Transverse colon (tissue), 4 donors: ENCODE data around the gene HELZ. TPM values are rescaled to one million over a fixed set of nuclear protein-coding genes. Genes with fewer than 3 reads are reported as not detected.

Source experiments
- DNase-seq: peaks from one replicate; pipeline ENCODE4 v3.0.0-alpha.2; 2019
- H3K27ac ChIP-seq, 4 donors: fragments of 200-600 bp; sonication (generic); 2 replicates each; pipeline ENCODE4 v1.5.1; 2016 to 2018; ENCODE audit warnings: inconsistent platforms in 4 of 4
- H3K27me3 ChIP-seq: fragments of 200-600 bp; sonication (generic); 2 replicates; pipeline ENCODE4 v1.5.1; 2017; ENCODE audit warnings: inconsistent platforms
- H3K36me3 ChIP-seq, 4 donors: fragments of 200-600 bp; sonication (generic); 2 replicates each; pipeline ENCODE4 v1.5.1; 2017 to 2019; ENCODE audit warnings: inconsistent platforms in 4 of 4
- H3K4me1 ChIP-seq, 4 donors: fragments of 200-600 bp; sonication (generic); 2 replicates each; pipeline ENCODE4 v1.5.1; 2017 to 2020; ENCODE audit warnings: inconsistent platforms in 4 of 4
- H3K4me3 ChIP-seq, 4 donors: fragments of 200-600 bp; sonication (generic); 1 replicate in 1 of 4; 2 replicates in 3 of 4; pipeline versions ENCODE4 v1.5.1 to v1.6.1; 2017 to 2019; ENCODE audit warnings: inconsistent platforms in 4 of 4
- H3K9me3 ChIP-seq, 2 donors: fragments of 200-600 bp; sonication (generic); 2 replicates each; pipeline ENCODE4 v1.5.1; 2017 to 2019; ENCODE audit warnings: inconsistent platforms in 2 of 2
- EP300 ChIP-seq: sonication (generic); formaldehyde crosslinking; IDR thresholded peaks from one replicate; pipeline ENCODE4 v1.6.1; 2017; ENCODE audit warnings: antibody characterized with exemption, low read depth
- POLR2A ChIP-seq: fragments of 450-650 bp; IDR thresholded peaks from one replicate; pipeline ENCODE4 v1.6.1; 2016; ENCODE audit warnings: antibody characterized with exemption, mild to moderate bottlenecking, moderate library complexity
- POLR2AphosphoS5 ChIP-seq, 3 donors: sonication (generic); formaldehyde crosslinking; IDR thresholded peaks; one replicate each; pipeline ENCODE4 v1.6.1; 2016; ENCODE audit warnings: antibody characterized with exemption in 3 of 3
- WGBS, 2 donors: methylation state at CpG; one replicate each; pipeline ENCODE4 v1.1.5; 2018; ENCODE audit warnings: low coverage in 1 of 2; 5-methylcytosine and 5-hydroxymethylcytosine counted together
- in situ Hi-C, 4 donors: fragments of 200-750 bp; cut with MboI; loops; one replicate each; pipeline versions ENCODE4 v1.15.0 to v1.15.1; 2017; ENCODE audit warnings: low sequenced_read_pairs in 3 of 4, low pct_ligation_motif_present in 1 of 4, low pct_unique_long_range_greater_than_20kb in 1 of 4
- intact Hi-C: fragments of 100-400 bp; cut with DNase I; formaldehyde crosslinking; loops from one replicate; pipeline ENCODE4 v1.15.1; 2023; ENCODE audit warnings: low total_unique reads
- small RNA-seq, 4 donors: library from RNA; depleted of rRNA; stranded (forward); fragments of <200 nt; gene quantifications; one replicate each; pipeline ENCODE3, GENCODE V24; 2016
- total RNA-seq, 4 donors: library from RNA; depleted of rRNA; stranded (reverse); fragments of >200 nt; gene quantifications; one replicate each; pipeline ENCODE4 v1.1.0, GENCODE V29; 2016
- TF ChIP-seq, protein P1 (sequence below), 5 experiments: fragments of 200-600 bp in 3 of 5; fragments of 450-650 bp in 2 of 5; sonication (generic) in 3 of 5; IDR thresholded peaks; 1 replicate in 2 of 5; 2 replicates in 3 of 5; pipeline ENCODE4 v1.5.1; 2016 to 2017; ENCODE audit warnings: antibody characterized with exemption in 5 of 5, inconsistent platforms in 3 of 5, mild to moderate bottlenecking in 2 of 5, moderate library complexity in 1 of 5

Gene HELZ
- total RNA-seq, 4 donors from 2014 or later, result 31.8 to 126 (median 56.0) TPM

DNA sequence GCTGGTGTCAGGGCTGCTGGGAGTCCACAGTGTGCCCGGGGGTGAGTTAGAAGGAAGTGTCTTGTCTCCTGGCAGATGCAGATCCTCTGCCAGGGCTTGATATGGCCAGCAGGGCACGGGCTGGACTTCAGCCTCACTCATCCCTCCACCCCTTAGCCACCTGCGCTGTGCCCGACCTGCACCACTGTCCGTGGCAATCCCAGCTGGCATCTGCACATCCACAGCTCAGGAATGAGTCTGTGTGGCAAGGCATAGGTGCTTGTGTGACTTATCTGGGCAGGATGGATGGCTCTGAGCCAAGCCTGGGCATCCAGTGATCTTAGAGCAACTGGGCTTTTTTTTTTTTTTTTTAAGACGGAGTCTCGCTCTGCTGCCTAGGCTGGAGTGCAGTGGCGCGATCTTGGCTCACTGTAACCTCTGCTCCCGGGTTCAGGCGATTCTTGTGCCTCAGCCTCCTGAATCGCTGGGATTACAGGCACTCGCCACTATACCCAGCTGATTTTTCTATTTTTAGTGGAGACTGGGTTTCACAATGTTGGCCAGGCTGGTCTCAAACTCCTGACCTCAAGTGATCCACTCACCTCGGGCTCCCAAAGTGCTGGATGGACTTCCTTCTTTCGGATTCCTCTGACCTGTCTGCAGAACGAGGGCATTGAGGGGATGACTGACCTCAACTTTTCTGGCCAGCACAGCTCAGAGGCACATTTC lies 223.1 kb downstream of the HELZ start:
- DNase-seq, result no peak
- 77 to 97% methylated on average over 5 to 16 of the region's 16 CpGs for WGBS, 2 donors
- in situ Hi-C loops, result no loop called here
- Histone ChIP-seq H3K36me3 (no peaks in the 10 kb centered on the region), H3K4me3 (no peak overlapping the region), H3K27ac (no peak overlapping the region), H3K27me3 (no peaks in the 10 kb centered on the region), H3K4me1 (peaks cover 0 to 9% (median 6%) of the 10 kb centered on the region in 4 donors), H3K9me3 (no peaks in the 10 kb centered on the region)
- intact Hi-C loops, result no loop called here
- TF ChIP-seq POLR2AphosphoS5 (IDR thresholded peaks at IDR 0.05), result no peak
- TF ChIP-seq, protein P1, sequence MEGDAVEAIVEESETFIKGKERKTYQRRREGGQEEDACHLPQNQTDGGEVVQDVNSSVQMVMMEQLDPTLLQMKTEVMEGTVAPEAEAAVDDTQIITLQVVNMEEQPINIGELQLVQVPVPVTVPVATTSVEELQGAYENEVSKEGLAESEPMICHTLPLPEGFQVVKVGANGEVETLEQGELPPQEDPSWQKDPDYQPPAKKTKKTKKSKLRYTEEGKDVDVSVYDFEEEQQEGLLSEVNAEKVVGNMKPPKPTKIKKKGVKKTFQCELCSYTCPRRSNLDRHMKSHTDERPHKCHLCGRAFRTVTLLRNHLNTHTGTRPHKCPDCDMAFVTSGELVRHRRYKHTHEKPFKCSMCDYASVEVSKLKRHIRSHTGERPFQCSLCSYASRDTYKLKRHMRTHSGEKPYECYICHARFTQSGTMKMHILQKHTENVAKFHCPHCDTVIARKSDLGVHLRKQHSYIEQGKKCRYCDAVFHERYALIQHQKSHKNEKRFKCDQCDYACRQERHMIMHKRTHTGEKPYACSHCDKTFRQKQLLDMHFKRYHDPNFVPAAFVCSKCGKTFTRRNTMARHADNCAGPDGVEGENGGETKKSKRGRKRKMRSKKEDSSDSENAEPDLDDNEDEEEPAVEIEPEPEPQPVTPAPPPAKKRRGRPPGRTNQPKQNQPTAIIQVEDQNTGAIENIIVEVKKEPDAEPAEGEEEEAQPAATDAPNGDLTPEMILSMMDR (IDR thresholded peaks at IDR 0.05), result no peak
- no peak for TF ChIP-seq EP300
- no peak for TF ChIP-seq POLR2A

DNA sequence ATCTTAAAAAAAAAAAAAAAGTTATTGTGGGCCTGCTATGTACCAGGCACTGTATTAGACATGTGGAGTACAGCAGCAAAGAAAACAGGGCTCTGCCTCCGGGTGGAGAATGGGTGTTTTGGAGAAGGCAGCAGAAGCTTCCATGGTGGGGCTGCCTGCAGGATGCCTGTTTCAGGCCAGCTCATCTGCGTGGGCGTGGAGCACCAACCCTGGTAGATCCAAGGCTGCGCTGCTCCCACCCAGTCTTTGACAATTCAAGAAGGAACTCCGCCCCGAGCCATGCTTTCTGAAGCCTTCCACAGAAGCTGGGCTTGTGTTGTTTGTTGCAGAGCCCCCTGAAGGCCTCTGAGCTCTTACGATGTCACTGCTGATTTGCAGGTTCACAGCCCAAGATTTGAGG lies 223.8 kb downstream of the HELZ start:
- intact Hi-C loops (no loop called here), in situ Hi-C loops (no loop called here)
- Histone ChIP-seq H3K27me3 (no peaks in the 10 kb centered on the region), H3K4me1 (peaks cover 0 to 9% (median 6%) of the 10 kb centered on the region in 4 donors), H3K9me3 (no peaks in the 10 kb centered on the region), H3K27ac (no peak overlapping the region), H3K4me3 (no peak overlapping the region), H3K36me3 (no peaks in the 10 kb centered on the region)
- 87% methylated on average over 7 of the region's 7 CpGs; no CpG with 5 or more reads in 1 of the 2 donors for WGBS, 2 donors
- no peak for TF ChIP-seq POLR2AphosphoS5 (IDR thresholded peaks at IDR 0.05)
- TF ChIP-seq EP300, result no peak
- no peak for DNase-seq

Small RNA genes lying within 50 kb of the gene (small RNA-seq; reads per million reads assigned to genes)
- gene AC007448.1 (0 reads per million in 4 donors), gene RF00393 (0 reads per million in 4 donors), gene RNA5SP447 (0 reads per million in 4 donors)

Other genes with a start within 250 kb of the HELZ start
- not detected for gene CACNG1, start 200.6 kb downstream of the HELZ start, total RNA-seq
- gene PSMD12, start 121.4 kb upstream of the HELZ start, total RNA-seq, result 10 to 100 TPM in 2 of 4 donors, 1 to 10 TPM in 2; 7.2 to 25.2 (median 12.5) TPM
- gene PITPNC1, start 132.1 kb upstream of the HELZ start, total RNA-seq, result 10 to 100 TPM in 1 of 4 donors, 1 to 10 TPM in 3; 1.6 to 10.3 (median 4.0) TPM